ENCODE measurements around the gene MYOCOS. TPM values are rescaled to one million over a fixed set of nuclear protein-coding genes. Genes with fewer than 3 reads are reported as not detected.
"Not testable (repeated sequence)": the region's sequence is repeated elsewhere in the genome, so short reads cannot be mapped to it uniquely, and the experiment has no call there.

Gene MYOCOS
- not detected in 2 replicates for total RNA-seq (2014; rRNA removed; shearing (Covaris generic))

- DNase-seq (ENCODE audit: low read depth) = no peak
These were observed at the start of gene MYOCOS for GRCh38 chr1:171622152-171622462. MYOCOS (plus strand) TSS chr1:171622243; CDS start chr1:171623884, 1,641 bp downstream.

- DNase-seq (ENCODE audit: low read depth) = no peak
These were observed 45.9 kb upstream of the MYOCOS start for GRCh38 chr1:171576144-171576543.

- no peak for DNase-seq (ENCODE audit: low read depth)
These were observed 40.8 kb upstream of the MYOCOS start for GRCh38 chr1:171581226-171581625.

- no peak for DNase-seq (ENCODE audit: low read depth)
These were observed 40.3 kb upstream of the MYOCOS start for GRCh38 chr1:171581766-171582165.

GRCh38 chr1:171582589-171582988 lies 39.5 kb upstream of the MYOCOS start:
- DNase-seq (ENCODE audit: low read depth) = no peak

- no peak for DNase-seq (ENCODE audit: low read depth)
These were observed 38.3 kb upstream of the MYOCOS start for GRCh38 chr1:171583591-171584201.

- no peak for DNase-seq (ENCODE audit: low read depth)
These were observed 36.3 kb upstream of the MYOCOS start for GRCh38 chr1:171585715-171586114.

- no peak for DNase-seq (ENCODE audit: low read depth)
These were observed 33.8 kb upstream of the MYOCOS start for GRCh38 chr1:171588230-171588629.

- peak; percentile 19 for DNase-seq (ENCODE audit: low read depth)
These were observed 32.0 kb upstream of the MYOCOS start for GRCh38 chr1:171590022-171590421.

- peak; percentile 26 for DNase-seq (ENCODE audit: low read depth)
These were observed 26.7 kb upstream of the MYOCOS start for GRCh38 chr1:171595324-171595723.

- DNase-seq (ENCODE audit: low read depth) = no peak
These were observed 25.9 kb upstream of the MYOCOS start for GRCh38 chr1:171596119-171596518.

GRCh38 chr1:171596705-171597104 lies 25.3 kb upstream of the MYOCOS start:
- DNase-seq (ENCODE audit: low read depth) = no peak

- no peak for DNase-seq (ENCODE audit: low read depth)
These were observed 24.8 kb upstream of the MYOCOS start for GRCh38 chr1:171597203-171597602.

GRCh38 chr1:171600310-171600709 lies 21.7 kb upstream of the MYOCOS start:
- not testable (repeated sequence) for DNase-seq (ENCODE audit: low read depth)

- no peak for DNase-seq (ENCODE audit: low read depth)
These were observed 21.2 kb upstream of the MYOCOS start for GRCh38 chr1:171600862-171601261.

GRCh38 chr1:171603042-171603441 lies 19.0 kb upstream of the MYOCOS start:
- DNase-seq (ENCODE audit: low read depth) = not testable (repeated sequence)

- no peak for DNase-seq (ENCODE audit: low read depth)
These were observed 15.6 kb upstream of the MYOCOS start for GRCh38 chr1:171606402-171606941.

GRCh38 chr1:171610385-171610784 lies 11.7 kb upstream of the MYOCOS start:
- peak; percentile 52 for DNase-seq (ENCODE audit: low read depth)

- DNase-seq (ENCODE audit: low read depth) = peak; percentile 7
These were observed 10.7 kb upstream of the MYOCOS start for GRCh38 chr1:171611306-171611705.

- no peak for DNase-seq (ENCODE audit: low read depth)
These were observed 8.8 kb upstream of the MYOCOS start for GRCh38 chr1:171613282-171613681.

- not testable (repeated sequence) for DNase-seq (ENCODE audit: low read depth)
These were observed 6.7 kb upstream of the MYOCOS start for GRCh38 chr1:171615122-171615906.

GRCh38 chr1:171616586-171616985 lies 5.5 kb upstream of the MYOCOS start:
- DNase-seq (ENCODE audit: low read depth) = no peak

- no peak for DNase-seq (ENCODE audit: low read depth)
These were observed 1.7 kb downstream of the MYOCOS start for GRCh38 chr1:171623651-171624331.
